Stimulated activated CD4-positive, alpha-beta T cell treated with anti-CD3 and anti-CD28 coated beads, Interleukin-4, amount 100 ng/mL, for 48 hours (primary cell): ENCODE data around the gene ZNF639.
"Not testable (repeated sequence)": the region's sequence is repeated elsewhere in the genome, so short reads cannot be mapped to it uniquely, and the experiment has no call there.

ENCODE experiments used
- DNase-seq, 2 donors: peaks; one replicate each; pipeline ENCODE4 v3.0.0-alpha.2; 2020; ENCODE audit warnings: low read depth in 2 of 2

Gene ZNF639, protein sequence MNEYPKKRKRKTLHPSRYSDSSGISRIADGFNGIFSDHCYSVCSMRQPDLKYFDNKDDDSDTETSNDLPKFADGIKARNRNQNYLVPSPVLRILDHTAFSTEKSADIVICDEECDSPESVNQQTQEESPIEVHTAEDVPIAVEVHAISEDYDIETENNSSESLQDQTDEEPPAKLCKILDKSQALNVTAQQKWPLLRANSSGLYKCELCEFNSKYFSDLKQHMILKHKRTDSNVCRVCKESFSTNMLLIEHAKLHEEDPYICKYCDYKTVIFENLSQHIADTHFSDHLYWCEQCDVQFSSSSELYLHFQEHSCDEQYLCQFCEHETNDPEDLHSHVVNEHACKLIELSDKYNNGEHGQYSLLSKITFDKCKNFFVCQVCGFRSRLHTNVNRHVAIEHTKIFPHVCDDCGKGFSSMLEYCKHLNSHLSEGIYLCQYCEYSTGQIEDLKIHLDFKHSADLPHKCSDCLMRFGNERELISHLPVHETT

DNA sequence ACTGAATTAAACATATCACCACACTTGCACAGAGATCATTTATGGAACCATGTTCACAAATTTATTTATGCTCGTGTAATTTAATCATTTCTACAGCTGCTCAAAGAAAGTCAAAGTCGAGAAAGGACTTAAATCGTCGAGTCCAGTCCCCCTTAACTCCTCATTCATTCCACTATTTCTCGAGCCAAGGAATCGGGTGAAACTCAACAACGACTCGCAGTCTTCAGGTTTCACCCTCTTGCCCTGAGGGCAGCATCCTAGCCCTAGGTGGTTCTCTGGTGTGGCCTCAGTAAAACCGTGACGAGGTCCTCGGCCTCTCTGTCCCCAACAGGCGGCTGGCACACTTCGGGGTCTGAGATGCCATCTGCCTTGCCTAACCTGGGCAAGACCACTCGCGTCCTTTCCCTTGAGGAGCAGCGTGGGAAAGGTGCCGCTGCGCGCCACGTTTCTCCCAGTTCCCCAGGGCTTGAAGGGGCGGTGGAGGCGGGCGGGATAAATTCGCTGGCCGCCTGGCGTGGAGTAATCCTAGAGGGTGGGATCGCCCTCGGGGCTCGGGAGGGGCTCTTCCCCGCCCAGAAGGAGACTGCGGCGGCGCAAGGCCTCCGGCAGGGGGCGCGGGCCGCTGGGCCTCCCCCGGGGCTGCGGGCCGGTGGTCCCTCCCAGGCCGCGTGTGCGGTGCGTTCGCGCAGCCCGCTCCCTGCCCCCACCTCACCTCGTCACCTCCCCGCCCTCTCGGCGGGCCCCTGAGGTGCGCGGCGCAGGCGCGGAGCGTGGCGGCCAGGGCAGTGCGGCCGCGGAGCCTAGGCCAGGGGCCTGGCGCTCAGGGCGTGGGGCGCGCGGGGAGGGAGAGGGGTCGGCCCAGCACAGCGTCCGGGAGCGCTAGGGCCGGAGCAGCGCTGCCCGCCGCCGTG is at the start of gene ZNF639:
TSS of gene ZNF639 (plus strand) at position 746 of the 911 bp plus-strand sequence. CDS start 5,263 bp downstream, outside the sequence.
- peak; percentile 69 to 79 for DNase-seq

DNA sequence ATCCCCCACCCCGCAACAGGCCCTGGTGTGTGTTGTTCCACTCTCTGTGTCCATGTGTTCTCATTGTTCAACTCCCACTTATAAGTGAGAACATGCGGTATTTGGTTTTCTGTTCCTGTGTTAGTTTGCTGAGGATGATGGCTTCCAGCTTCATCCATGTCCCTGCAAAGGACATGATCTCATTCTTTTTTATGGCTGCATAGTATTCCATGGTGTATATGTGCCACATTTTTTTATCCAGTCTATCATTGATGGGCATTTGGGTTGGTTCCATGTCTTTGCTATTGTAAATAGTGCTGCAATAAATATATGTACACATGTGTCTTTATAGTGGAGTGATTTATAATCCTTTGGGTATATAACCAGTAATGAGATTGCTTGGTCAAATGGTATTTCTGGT is 48.4 kb upstream of the ZNF639 start:
- not testable (repeated sequence) for DNase-seq

DNA sequence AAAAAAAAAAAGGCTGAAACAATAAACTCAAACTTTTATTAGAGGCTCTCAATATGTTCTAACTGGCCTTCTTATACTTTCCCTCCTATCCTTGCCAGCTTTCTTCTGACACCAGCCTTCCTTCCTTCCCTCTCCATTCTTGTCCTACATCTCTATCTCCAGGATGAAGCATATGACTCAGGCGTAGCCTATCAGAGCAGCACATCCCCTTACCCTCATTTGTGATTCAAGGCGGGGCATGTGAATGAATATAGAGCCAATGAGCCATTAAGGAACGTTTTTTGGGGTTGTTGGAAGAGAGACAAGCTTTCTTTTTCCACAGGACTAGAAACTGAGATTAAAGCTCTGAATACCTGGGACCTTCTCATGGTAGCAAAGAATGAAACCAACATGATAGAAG is 46.8 kb upstream of the ZNF639 start:
- DNase-seq = no peak

DNA sequence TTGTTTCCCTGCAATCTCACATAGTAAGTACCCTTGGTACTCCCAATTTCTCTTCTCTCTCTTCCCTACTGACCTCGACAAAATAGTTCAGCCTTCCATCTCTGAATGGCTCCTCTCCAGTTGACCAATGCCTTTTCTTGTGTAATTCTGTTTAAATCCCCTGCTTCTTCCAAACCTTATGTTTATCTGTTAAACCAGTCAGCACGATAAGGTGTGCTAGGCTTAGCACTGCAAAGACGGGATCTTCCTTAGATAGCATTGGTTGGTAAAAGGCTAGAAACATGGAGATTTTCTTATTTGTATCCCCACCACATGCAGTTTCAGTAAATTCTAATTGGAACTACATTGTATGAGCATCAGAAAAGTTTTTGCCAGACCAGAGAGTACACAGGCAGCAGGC is 46.1 kb upstream of the ZNF639 start:
- no peak for DNase-seq

DNA sequence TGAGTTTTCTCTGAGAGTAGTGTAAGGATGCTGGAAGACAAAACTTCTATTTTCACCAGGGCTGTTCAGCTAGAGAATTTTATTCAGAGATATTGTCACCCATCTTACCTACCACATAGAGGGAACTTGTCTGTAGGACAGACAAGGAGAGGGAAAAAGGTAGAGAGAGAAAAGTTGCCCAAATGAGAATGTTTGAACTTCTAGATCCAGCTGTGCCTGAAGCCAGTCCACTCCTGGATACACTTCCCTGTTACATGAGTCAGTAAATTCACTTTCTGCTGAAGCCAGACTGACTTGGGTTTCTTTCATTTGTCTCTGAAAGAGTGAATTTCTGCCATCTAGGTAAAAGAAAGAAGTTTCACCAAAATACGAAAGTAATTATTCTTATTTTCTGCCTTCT is 44.7 kb upstream of the ZNF639 start:
- DNase-seq = no peak

DNA sequence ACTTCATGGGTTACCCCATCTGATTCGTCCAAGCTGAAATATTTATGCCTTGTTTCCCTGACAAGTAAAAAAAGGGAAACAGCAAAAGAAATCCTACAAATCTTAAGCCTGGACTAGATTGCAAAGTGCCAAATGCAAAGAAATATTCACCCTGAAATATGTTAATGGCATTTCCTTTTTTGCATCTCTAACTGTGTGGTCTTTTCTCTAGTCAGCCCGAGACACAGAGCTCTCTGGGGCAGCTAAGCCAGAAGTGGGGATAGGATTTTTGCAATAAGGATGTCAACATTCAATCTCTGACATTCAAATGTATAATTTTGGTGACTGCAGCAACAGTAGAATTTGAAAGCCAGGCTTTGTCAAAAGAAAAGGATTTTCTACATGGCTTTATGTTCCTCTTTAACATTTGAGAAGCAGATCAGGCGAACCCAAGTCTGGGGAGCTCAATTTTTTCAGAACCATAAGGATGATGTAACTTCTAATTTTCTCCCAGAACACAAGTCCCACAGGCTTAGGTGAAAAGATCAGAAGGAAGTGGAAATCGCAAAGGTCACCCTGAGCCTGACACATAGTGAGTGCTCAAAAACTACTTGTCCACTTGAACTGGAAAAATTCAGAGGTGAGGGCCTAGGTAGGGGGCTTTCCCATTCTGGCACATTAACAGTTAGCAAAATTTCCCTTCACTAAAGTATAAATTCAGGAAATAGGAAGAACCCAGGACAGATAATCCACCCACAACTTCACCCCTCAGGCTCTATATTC is 43.7 kb upstream of the ZNF639 start:
- DNase-seq = no peak

DNA sequence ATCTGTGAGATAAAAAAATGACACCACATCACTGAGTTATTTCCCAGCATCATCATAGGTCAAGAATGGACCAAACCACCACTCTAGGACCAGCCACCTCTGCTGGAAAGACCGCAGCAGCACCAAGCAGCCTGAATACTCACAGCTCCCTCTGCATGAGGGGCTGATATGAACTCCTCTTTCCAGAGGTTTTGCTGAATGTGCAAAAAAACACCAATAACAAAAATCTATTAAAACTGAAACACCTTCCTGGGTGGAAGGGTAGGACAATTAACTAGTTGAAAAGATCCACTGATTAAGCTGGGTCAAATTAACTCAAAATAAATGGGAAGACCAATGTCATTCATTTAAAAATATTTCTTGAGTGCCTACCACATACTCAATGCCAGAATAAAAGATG is 43.0 kb upstream of the ZNF639 start:
- no peak for DNase-seq

DNA sequence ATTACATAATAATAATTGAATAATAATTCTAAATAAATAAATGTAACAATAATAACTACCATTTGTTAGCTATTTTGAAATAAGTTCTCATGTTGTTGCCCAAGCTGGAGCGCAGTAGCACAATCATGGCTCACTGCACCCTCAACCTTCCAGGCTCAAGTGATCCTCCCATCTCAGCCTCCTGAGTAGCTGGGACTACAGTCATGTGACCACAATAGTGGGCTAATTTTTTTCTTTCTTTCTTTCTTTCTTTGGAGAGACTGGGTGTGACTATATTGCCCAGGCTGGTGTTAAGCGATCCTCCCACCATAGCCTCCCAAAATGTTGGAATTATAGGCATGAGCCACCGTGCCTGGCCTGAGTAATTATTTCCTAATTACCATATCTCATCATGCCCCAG is 41.0 kb upstream of the ZNF639 start:
- DNase-seq = no peak

DNA sequence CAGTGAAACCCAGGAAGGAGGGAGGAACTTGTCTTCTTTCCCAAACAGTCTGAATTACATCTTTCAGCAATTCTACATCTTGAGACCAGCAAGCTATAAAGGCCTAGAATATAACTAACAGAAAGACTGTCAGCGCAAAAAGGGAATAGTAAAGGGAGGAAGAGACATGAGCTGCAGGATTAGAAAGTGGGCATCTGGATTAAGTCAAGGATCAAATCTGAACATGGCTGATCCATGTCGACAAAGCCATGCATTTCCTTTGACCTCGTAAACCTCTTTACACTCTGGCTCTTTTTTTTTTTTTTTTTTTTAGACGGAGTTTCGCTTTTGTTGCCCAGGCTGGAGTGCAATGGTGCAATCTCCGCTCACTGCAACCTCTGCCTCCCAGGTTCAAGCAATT is 36.5 kb upstream of the ZNF639 start:
- no peak for DNase-seq

DNA sequence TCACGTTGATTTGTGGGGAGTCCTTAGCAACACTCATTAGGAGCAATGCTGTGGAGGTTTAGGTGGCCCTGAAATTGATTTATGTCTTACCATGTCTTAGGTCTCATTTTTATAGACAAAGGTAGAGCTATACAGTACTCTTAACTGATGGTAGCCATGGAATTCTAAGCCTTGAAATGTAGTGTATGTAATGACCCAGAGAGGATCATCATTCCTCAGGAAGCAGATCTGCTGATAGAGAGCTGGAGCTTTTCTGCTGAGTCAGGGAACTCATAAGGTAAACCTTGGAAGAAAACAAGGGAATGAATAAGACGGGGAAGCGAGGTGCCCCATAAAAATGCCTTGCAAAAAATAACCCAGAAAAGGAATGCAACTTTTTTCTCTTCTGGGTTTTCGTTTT is 34.0 kb upstream of the ZNF639 start:
- DNase-seq = no peak

DNA sequence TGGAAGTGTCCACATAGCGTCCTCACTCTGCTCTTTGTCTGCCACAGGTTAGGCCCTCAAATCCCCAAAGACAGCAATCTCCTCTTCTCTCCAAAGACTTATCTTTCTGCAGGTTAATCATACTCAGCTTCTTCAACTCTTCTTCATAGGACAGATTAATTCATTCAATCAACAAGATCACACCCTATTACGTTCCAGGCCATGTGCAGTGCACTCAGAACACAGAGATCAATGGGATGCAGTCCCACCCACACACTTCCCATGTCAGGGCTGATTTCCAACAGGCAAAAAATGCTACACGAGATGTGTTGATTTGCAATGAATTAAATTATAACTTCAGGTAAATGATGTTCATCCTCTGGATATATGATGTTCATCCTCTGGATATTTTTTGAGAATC is 33.5 kb upstream of the ZNF639 start:
- DNase-seq = no peak

DNA sequence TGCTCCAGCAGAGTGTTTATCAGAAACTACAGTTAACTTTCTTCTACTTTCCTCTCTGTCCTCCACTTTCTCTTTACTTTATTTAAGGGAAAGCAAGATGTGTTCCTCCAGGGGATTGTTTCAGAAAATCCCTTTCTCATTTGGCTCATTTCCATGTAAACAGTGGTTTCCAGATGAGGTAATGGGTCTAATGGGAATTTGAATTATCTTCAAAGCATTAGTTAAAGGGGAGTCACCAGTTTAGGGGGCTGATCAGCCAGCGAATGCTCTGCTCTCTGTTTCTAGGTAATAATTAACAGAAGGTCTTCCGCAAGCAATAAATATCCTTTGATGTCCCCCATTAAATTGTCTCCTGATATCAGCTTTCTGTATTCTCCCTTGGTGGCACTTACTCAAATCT is 30.4 kb upstream of the ZNF639 start:
- no peak for DNase-seq

DNA sequence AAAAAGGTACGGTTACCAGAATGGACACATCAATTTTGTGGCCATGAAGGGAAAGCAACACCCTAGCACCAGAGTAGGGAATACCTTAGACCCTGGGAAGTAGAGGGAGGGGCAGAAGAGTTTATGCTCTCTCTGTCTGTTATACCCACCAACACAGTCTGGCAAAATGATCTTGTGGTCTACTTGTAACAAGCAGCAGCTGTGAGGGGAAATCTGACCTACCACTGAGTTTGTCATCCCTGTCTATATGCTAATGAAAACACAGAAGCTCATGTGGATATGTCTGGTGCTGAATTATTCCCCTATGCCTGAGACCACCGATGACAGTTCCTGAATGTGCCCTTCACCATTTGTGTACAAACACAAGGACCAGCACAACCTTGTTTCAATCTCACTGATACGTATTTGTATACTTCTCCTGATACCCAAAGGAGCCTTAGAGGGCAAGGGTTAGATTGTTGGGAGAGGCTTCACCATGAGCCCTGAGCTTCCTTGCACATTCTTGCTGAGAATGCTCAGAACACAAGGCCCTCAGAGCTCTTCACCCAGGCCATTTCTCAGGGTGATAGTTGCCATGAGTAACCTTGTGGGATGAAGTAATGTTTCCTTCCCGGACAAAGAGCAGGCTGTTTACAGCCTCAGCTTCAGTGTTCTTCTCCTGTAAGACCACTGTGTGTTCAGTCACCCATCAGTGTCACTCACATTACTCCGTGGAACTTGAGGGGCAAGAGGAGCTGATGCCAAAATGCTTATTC is 24.7 kb upstream of the ZNF639 start:
- no peak for DNase-seq

DNA sequence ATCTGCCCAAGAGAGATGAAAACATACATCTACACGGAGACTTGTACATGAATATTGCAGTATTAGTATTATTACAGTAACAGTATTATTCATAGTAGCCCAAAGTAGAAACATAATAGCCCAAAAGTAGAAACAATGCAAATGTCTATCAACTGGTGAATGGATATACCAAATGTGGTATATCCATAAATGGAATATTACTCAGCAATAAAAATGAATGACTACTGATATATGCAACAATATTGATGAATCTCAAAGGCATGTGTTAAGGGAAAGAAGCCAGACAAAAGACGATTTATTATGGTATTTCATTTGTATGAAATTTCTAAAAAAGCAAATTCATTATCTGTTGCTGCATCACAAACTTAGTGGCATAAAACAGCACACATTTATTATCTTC is 23.5 kb upstream of the ZNF639 start:
- no peak for DNase-seq

DNA sequence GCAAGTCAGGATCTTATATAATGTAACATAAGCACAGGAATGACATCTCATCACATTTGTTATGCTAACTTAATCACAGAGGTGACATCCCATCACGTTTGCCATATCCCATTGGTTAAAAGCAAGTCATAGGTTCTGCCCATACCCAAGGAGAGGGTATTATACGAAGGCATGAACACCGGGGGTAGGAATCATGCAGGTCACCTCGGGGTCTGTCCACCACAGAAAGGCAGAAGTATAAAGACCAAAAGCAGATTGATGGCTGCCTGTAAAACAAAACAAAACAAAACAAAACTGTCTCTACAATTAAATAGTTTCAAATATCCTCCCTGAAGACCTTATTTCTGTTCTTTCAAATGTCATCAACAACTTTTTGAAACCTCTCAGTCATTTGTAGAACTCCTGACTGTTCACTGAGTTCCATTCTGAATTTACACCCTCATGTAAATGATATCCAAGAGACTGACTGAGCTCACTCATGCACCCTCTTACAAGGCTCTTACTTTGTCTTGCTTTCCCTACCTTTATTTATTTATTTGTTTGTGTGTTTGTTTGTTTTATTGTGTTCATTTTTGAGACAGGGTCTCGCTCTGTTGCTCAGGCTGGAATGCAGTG is 22.7 kb upstream of the ZNF639 start:
- DNase-seq = no peak

DNA sequence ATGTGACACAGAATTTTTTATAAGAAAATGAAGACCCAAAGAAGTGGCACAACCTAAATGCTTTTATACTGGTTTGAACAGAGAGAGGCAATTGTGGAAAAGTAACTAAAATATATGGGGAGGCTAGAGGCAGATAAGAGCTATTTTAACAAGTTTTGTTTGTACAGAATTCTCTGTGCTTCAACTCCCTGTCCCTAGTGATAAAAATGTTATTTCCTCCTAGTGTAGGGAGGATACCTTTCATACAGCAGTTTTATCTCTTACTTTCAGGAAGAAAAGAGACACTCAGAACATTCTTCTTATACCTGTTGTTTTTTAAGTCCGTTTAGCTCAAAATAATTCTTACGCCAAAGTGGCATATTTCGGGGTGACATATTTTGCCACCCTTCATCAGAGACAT is 21.2 kb upstream of the ZNF639 start:
- no peak for DNase-seq

DNA sequence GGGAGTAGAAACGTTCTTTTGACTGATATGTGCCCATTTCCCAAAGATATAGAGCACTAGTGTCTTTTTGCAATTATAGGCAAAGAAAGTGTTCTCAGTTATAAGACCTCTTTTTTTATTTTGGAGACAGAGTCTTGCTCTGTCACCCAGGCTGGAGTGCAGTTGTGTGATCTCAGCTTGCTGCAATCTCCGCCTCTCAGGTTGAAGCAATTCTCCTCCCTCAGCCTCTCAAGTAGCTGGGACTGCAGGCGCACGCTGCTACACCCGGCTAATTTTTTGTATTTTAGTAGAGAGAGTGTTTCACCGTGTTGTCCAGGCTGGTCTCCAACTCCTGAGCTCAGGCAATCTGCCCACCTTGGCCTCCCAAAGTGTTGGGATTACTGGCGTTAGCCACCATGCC is 20.7 kb upstream of the ZNF639 start:
- DNase-seq = no peak

DNA sequence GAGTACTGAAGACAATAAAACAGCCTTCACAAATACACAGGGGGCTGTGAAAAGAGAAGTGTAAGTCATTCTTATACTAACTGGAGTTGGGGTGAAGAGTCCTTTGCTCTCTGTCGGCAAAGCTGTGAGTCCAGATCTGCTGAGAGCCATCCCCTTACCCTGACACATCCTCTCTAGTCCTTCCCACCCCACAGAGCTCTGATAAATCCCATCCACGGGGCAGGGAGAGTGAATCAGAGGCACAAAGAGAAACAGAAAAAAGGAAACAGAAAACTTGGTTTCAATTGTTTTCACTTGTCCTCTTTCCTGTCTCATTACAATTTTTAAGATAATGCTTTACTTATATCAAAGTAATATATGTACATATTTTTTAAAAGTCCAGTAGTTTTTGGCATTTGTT is 18.2 kb upstream of the ZNF639 start:
- no peak for DNase-seq

DNA sequence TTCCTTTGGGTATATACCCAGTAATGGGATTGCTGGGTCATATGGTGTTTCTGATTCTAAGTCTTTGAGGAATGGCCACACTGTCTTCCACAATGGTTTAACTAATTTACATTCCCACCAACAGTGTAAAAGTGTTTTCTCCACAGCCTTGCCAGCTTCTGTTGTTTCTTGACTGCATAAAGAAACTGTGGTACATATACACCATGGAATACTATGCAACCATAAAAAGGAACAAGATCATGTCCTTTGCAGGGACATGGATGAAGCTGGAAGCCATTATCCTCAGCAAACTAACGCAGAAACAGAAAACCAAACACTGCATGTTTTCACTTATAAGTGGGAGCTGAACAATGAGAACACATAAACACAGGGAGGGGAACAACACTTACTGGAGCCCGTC is 15.5 kb upstream of the ZNF639 start:
- DNase-seq = not testable (repeated sequence)

DNA sequence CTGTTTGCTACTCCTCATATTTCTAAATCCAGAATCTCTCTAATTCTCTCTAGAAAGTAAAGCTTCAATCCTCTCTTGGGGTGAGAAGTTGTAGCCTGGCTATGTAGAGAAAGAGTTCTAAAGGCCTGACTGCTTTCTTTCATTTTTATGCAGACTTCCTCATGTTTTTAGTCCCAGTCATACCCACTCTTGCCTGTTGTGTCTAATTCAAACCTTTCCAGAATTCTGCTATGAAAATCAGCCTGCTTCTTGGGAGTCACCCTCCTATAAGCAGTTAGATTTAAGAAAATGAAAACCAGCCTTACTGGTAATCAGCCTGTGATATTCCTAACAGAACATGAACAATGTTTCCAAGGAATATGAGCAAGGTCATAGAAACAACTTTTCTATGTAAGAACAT is 14.8 kb upstream of the ZNF639 start:
- DNase-seq = no peak
